HUDEP-2 (cell line): ENCODE data around the gene CTNNB1.

Experiments
- DNase-seq, 76 experiments: peaks; one replicate each; lab custom pipeline; 2025; ENCODE audit not compliant: unreplicated experiment in 76 of 76; lab: John Stamatoyannopoulos, UW

CTNNB1 gene

GRCh38 chr3:41213588-41213987 is 14.3 kb downstream of the CTNNB1 start:
- no peak for DNase-seq

DNA sequence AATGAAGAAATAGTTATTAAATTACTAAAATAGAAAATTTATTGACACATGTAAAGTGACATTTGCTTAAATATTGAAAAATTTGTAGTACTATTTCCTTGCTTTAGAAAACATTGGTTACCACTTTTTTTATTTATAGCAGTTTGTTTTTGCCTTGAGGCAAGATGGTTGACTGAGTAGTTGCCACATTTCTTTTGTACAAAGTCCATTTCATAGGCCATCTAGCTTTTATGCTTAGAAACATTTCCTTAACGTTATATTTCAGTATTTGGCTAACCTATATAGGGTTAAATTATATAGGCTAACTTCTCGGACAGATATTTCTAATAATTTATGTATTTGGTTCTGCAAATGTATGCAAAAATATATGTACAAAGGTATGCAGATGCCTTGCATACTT is 17.1 kb downstream of the CTNNB1 start:
- no peak for DNase-seq

DNA sequence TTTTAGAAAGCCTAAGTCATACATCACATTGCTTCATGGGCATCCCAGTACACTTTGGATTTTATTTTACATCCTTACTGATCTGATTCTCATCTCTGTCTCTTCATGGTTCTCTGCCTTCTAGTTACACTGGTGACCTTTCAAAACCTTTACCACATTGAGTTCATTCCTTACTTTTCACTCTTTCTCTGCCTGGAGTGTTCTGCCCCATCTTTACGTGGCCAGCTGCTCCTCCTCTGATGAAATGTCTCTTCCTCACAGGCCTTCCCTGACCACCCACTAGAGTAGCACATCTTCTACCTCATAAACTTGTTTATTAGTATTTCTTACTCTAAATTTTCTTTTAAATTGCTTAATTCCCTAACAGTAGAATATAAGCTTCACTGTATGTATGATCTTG is 17.7 kb downstream of the CTNNB1 start:
- no peak for DNase-seq

- DNase-seq, result peak in 4 of 76 experiments; percentile 4 to 13 (median 5)
Observed at GRCh38 chr3:41219424-41219823, 20.1 kb downstream of the CTNNB1 start.

DNA sequence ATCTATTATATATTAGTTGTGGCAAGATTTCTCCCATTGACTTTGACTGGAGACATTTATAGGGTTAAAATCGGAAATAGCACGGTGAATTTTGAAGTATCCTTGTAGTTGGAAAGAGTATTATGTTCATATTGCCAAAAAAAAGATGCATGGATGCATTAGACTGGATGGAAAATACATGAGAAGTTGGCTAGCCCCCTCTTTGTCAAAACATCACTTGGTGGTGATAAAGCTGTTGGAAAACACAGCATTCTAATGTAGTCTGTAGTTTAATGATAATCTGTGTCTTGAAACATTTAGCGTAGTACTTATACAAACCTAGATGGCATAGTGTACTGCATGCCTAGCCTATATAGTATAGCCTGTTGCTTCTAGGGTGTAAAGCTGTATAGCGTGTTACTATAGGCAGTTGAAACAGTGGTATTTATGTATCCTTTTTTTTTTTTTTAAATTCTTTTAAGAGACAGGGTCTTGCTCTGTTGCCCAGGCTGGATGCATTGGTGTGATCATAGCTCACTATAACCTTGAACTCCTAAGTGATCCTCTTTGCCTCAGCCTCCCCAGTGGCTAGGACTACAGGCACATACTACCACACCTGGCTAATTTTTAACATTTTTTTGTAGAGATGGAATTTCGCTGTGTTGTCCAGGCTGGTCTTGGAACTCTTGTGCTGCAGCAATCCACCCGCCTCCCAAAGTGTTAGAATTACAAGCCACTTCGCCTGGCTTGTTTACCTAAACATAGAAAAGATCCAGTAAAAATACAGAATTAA is 21.8 kb downstream of the CTNNB1 start:
- DNase-seq, result no peak

DNA sequence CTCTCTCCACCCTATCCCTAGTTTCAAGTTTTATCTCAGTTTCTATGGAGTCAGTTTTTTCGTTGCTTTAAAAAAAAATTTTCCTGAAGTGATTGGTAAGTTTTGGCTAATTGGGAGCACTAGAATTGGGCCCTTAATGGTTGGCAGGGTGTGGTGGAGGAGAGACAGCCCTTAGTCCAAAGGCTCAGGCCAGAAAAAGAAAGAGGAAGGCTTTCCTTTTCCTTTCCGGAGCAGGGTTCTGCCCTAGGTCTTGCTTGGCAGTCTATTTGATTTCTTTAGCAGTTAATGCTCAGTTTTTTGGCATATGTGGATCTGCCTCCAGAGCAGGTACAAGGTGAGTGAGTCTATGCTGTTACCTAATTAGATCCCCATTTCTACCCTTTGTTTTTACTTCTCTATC is 22.7 kb downstream of the CTNNB1 start:
- no peak for DNase-seq

DNA sequence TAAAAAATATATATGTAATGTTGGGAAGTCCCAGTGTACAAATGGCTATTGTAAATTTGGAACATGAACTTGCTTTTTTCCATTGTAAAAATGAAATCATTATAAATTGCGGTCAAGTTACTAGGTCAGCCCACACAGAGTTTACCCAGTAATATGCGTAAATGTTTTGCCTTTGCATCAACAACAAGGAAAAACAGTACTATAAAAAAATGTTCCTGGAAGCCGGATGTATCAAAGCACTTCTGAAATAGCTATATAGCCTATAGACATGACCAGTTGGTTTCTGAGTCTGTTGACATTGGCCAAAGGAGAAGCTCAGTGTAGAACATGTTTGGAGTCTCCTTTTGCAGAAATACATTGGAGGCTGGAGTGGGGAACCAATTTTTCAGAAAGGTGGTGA is 23.2 kb downstream of the CTNNB1 start:
- no peak for DNase-seq

DNA sequence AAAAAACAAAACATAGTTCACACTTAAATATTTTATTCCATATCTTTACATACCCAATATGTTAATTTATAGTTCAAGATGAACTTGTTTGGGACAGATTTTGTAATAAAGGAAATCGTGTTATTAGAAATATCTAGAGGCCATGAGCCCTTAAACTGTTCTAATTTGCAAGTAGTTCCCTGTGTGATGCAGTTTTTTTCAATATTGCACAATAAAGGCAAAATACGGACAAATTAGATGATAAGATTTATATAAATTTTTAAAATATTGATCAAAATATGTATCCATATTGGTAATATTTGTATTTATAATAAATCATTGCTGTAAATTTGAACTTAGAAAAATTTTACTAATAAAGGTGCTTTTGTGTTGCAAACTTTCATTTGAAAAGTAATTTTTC is 23.8 kb downstream of the CTNNB1 start:
- no peak for DNase-seq

DNA sequence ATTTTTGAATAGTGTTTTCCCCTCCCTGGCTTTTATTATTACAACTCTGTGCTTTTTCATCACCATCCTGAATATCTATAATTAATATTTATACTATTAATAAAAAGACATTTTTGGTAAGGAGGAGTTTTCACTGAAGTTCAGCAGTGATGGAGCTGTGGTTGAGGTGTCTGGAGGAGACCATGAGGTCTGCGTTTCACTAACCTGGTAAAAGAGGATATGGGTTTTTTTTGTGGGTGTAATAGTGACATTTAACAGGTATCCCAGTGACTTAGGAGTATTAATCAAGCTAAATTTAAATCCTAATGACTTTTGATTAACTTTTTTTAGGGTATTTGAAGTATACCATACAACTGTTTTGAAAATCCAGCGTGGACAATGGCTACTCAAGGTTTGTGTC is 24.4 kb downstream of the CTNNB1 start:
- no peak for DNase-seq

GRCh38 chr3:41224120-41224806 is 25.0 kb downstream of the CTNNB1 start:
- DNase-seq, result no peak

- DNase-seq, result no peak
Observed at GRCh38 chr3:41234823-41235721, 35.8 kb downstream of the CTNNB1 start.

- no peak for DNase-seq
Observed at GRCh38 chr3:41236228-41236627, 36.9 kb downstream of the CTNNB1 start.

GRCh38 chr3:41237907-41238306 is 38.6 kb downstream of the CTNNB1 start:
- DNase-seq, result no peak

DNA sequence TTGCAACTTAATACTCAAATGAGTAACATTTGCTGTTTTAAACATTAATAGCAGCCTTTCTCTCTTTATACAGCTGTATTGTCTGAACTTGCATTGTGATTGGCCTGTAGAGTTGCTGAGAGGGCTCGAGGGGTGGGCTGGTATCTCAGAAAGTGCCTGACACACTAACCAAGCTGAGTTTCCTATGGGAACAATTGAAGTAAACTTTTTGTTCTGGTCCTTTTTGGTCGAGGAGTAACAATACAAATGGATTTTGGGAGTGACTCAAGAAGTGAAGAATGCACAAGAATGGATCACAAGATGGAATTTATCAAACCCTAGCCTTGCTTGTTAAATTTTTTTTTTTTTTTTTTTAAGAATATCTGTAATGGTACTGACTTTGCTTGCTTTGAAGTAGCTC is 40.3 kb downstream of the CTNNB1 start:
- DNase-seq, result no peak

DNA sequence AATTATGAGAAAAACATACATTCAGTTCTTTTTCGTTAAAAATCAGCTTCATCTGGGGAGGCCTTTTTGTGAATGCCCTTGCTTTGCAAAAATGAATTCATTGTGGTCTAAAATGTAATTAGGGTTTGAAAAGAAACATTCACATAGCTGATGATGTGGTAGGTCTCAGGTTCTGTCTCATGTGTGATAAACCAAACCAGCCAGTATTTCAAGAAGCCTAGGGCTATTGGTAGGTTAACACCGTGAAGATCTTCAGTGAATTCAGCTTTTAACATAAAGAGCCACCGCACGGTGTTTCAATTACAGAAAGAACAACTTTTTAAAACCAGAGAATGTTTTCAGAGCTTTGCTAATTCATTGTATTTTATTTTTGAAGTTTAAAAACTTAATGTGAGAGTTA is 41.9 kb downstream of the CTNNB1 start:
- DNase-seq, result no peak

DNA sequence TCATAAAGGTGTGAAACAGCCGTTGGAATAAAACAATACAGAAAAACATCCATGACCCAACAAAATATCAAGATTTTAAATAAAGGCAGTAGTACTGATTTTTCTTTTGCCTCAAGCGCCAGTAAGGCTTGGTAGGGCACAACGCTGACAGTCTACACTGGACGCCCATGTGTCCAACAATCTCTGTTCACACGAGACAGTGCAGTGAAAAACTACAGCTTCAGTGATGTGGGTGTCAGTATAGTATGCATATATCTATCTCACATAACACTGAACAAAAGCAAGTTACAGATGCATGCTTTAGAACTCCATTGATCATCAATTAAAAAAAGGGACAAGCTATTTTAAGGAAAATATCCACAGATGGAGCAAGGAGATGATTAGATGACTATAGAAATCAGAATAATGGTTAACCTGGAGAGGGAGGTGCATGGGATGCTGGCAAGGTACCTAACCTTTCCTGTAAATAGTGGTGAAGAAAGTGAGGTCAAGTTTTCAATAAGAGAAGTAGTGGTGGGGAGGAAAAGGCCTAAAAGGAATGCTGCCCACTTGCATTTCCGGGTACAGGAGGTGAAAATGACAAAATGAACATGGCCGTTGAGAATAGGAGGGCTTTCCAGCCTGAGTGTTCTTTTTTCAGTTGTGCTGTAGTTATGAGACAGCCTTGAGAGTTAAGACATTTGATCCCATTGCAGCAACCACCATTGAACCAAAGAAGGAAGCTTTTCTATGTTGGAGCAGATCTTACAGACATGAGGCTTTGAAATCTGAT is 42.7 kb downstream of the CTNNB1 start:
- DNase-seq, result no peak

- no peak for DNase-seq
Observed at GRCh38 chr3:41243183-41243582, 43.9 kb downstream of the CTNNB1 start.

GRCh38 chr3:41244620-41245336 is 45.5 kb downstream of the CTNNB1 start:
- DNase-seq, result no peak

GRCh38 chr3:41247055-41248004 is 48.0 kb downstream of the CTNNB1 start:
- no peak for DNase-seq
